Trophoblast cell (in vitro differentiated cells and primary cell): ENCODE data around the gene FRMPD4.
"Not testable (repeated sequence)": the region's sequence is repeated elsewhere in the genome, so short reads cannot be mapped to it uniquely, and the experiment has no call there.

Experiments used
- DNase-seq, 2 donors: peaks; one replicate each; pipeline ENCODE4 v3.0.0-alpha.2; 2016
- H2AFZ ChIP-seq: 2 replicates; pipeline ENCODE4 v1.6.1; 2013; ENCODE audit warnings: low read length, moderate library complexity, mild to moderate bottlenecking; ENCODE audit not compliant: insufficient read depth, poor library complexity
- H2AK5ac ChIP-seq: 2 replicates; pipeline ENCODE4 v1.6.1; 2013; ENCODE audit warnings: mild to moderate bottlenecking, low read length
- H2BK120ac ChIP-seq: 2 replicates; pipeline ENCODE4 v1.6.1; 2013; ENCODE audit warnings: low read length, mild to moderate bottlenecking, moderate library complexity; ENCODE audit not compliant: insufficient read depth, poor library complexity
- H2BK12ac ChIP-seq: 2 replicates; pipeline ENCODE4 v1.6.1; 2013; ENCODE audit warnings: mild to moderate bottlenecking, low read length, moderate library complexity
- H2BK5ac ChIP-seq: 2 replicates; pipeline ENCODE4 v1.6.1; 2013; ENCODE audit warnings: low read length, low read depth, moderate library complexity, mild to moderate bottlenecking; ENCODE audit not compliant: poor library complexity
- H3K14ac ChIP-seq: 2 replicates; pipeline ENCODE4 v1.6.1; 2013; ENCODE audit warnings: mild to moderate bottlenecking, low read length
- H3K18ac ChIP-seq: 2 replicates; pipeline ENCODE4 v1.6.1; 2013; ENCODE audit warnings: mild to moderate bottlenecking, low read length
- H3K23ac ChIP-seq: 2 replicates; pipeline ENCODE4 v1.6.1; 2013; ENCODE audit warnings: low read length
- H3K27ac ChIP-seq: 2 replicates; pipeline ENCODE4 v1.5.1; 2013; ENCODE audit warnings: low read depth, mild to moderate bottlenecking, inconsistent platforms, low read length, moderate library complexity
- H3K27me3 ChIP-seq: 2 replicates; pipeline ENCODE4 v1.6.1; 2013; ENCODE audit warnings: inconsistent platforms, mild to moderate bottlenecking, low read length, moderate library complexity; ENCODE audit not compliant: insufficient read depth
- H3K36me3 ChIP-seq, 2 experiments: 1 replicate in 1 of 2; 2 replicates in 1 of 2; pipeline ENCODE4 v1.6.1; 2013; ENCODE audit warnings: low read length in 2 of 2, mild to moderate bottlenecking in 2 of 2, moderate library complexity in 1 of 2; ENCODE audit not compliant: insufficient read depth in 2 of 2, control insufficient read depth in 1 of 2
- H3K4ac ChIP-seq: 2 replicates; pipeline ENCODE4 v1.6.1; 2013; ENCODE audit warnings: low read depth, mild to moderate bottlenecking, low read length, moderate library complexity
- H3K4me1 ChIP-seq, 2 experiments: 1 replicate in 1 of 2; 2 replicates in 1 of 2; pipeline ENCODE4 v1.6.1; 2013; ENCODE audit warnings: low read length in 2 of 2, mild to moderate bottlenecking in 2 of 2, moderate library complexity in 1 of 2; ENCODE audit not compliant: insufficient read depth in 2 of 2, control insufficient read depth in 1 of 2
- H3K4me2 ChIP-seq: 2 replicates; pipeline ENCODE4 v1.6.1; 2013; ENCODE audit warnings: inconsistent platforms, mild to moderate bottlenecking, low read length, moderate library complexity
- H3K4me3 ChIP-seq: 2 replicates; pipeline ENCODE4 v1.5.1; 2013; ENCODE audit warnings: mild to moderate bottlenecking, low read depth, low read length, inconsistent platforms
- H3K79me1 ChIP-seq: one replicate; pipeline ENCODE4 v1.6.1; 2013; ENCODE audit warnings: low read length
- H3K79me2 ChIP-seq: 2 replicates; pipeline ENCODE4 v1.6.1; 2013; ENCODE audit warnings: low read length, mild to moderate bottlenecking; ENCODE audit not compliant: control insufficient read depth, insufficient read depth, poor library complexity
- H3K9ac ChIP-seq: 2 replicates; pipeline ENCODE4 v1.6.1; 2013; ENCODE audit warnings: mild to moderate bottlenecking, low read length
- H3K9me3 ChIP-seq: 2 replicates; pipeline ENCODE4 v1.6.1; 2013; ENCODE audit warnings: low read depth, mild to moderate bottlenecking, control low read depth, inconsistent platforms, low read length; ENCODE audit not compliant: insufficient read depth
- H4K12ac ChIP-seq: 2 replicates; pipeline ENCODE4 v1.6.1; 2013; ENCODE audit warnings: low read depth, mild to moderate bottlenecking, low read length, moderate library complexity
- H4K8ac ChIP-seq: 2 replicates; pipeline ENCODE4 v1.6.1; 2013; ENCODE audit warnings: low read depth, mild to moderate bottlenecking, low read length, moderate library complexity
- H4K91ac ChIP-seq: one replicate; pipeline ENCODE4 v1.6.1; 2013; ENCODE audit warnings: low read depth, mild to moderate bottlenecking, low read length, moderate library complexity
- WGBS: extraction: QIAGEN DNeasy Blood & Tissue Kit; methylation state at CpG from one replicate; pipeline ENCODE4 v1.1.7; 2013; ENCODE audit warnings: missing lambda C conversion rate; ENCODE audit not compliant: insufficient read length, insufficient coverage; ENCODE audit errors: extremely low coverage; 5-methylcytosine and 5-hydroxymethylcytosine counted together

The FRMPD4 gene

GRCh38 chrX:12497832-12498591 is 359.7 kb downstream of the FRMPD4 start:
- Histone ChIP-seq H2BK5ac (no peak overlapping the region), H3K36me3 (no peaks in the 10 kb centered on the region), H3K79me1 (no peaks in the 10 kb centered on the region), H3K18ac (no peak overlapping the region), H3K4ac (no peak overlapping the region), H3K4me3 (no peak overlapping the region), H4K12ac (no peak overlapping the region), H3K9me3 (no peaks in the 10 kb centered on the region), H3K9ac (no peak overlapping the region), H4K91ac (no peak overlapping the region), H3K27ac (no peak overlapping the region), H2AK5ac (no peak overlapping the region), H4K8ac (no peak overlapping the region), H3K27me3 (no peaks in the 10 kb centered on the region), H3K23ac (no peak overlapping the region), H2BK12ac (no peak overlapping the region), H3K79me2 (no peaks in the 10 kb centered on the region), H3K4me1 (no peaks in the 10 kb centered on the region), H3K14ac (no peak overlapping the region), H3K4me2 (no peak overlapping the region), H2AFZ (no peak overlapping the region), H2BK120ac (no peak overlapping the region)
- DNase-seq = no peak
- WGBS = no CpG with 5 or more reads among the region's 8 CpGs

- Histone ChIP-seq H3K27me3 (no peaks in the 10 kb centered on the region), H3K27ac (no peak overlapping the region), H3K9me3 (no peaks in the 10 kb centered on the region), H4K91ac (no peak overlapping the region), H3K4ac (no peak overlapping the region), H4K8ac (no peak overlapping the region), H3K4me1 (no peaks in the 10 kb centered on the region), H3K4me3 (no peak overlapping the region), H3K36me3 (no peaks in the 10 kb centered on the region), H3K79me1 (no peaks in the 10 kb centered on the region), H3K79me2 (no peaks in the 10 kb centered on the region), H2BK120ac (no peak overlapping the region), H2AFZ (no peak overlapping the region), H2BK12ac (no peak overlapping the region), H3K14ac (no peak overlapping the region), H4K12ac (no peak overlapping the region), H3K23ac (no peak overlapping the region), H3K4me2 (no peak overlapping the region), H3K18ac (no peak overlapping the region), H2BK5ac (no peak overlapping the region), H2AK5ac (no peak overlapping the region), H3K9ac (no peak overlapping the region)
- no peak for DNase-seq
- WGBS = no CpG with 5 or more reads among the region's 3 CpGs
Observed at GRCh38 chrX:12505127-12505526, 366.9 kb downstream of the FRMPD4 start.

GRCh38 chrX:12515384-12515783 is 377.1 kb downstream of the FRMPD4 start:
- no CpG with 5 or more reads among the region's 2 CpGs for WGBS
- H3K36me3 ChIP-seq, H3K4me2 ChIP-seq, H3K9me3 ChIP-seq, H3K9ac ChIP-seq, H3K14ac ChIP-seq, H3K23ac ChIP-seq, H2BK12ac ChIP-seq, H4K12ac ChIP-seq, H3K18ac ChIP-seq, H2BK5ac ChIP-seq, H2AK5ac ChIP-seq, H3K27me3 ChIP-seq, H4K91ac ChIP-seq, H4K8ac ChIP-seq, H3K4ac ChIP-seq, DNase-seq, H3K79me1 ChIP-seq, H3K4me3 ChIP-seq, H2AFZ ChIP-seq, H2BK120ac ChIP-seq, H3K27ac ChIP-seq, H3K79me2 ChIP-seq, H3K4me1 ChIP-seq: not testable (repeated sequence)

- H2AFZ ChIP-seq = no peak overlapping the region
- H2BK12ac ChIP-seq = no peak overlapping the region
- H2BK120ac ChIP-seq = no peak overlapping the region
- no peaks in the 10 kb centered on the region for H3K9me3 ChIP-seq
- no peak overlapping the region for H3K9ac ChIP-seq
- H3K4me1 ChIP-seq = no peaks in the 10 kb centered on the region
- no peak overlapping the region for H4K91ac ChIP-seq
- no peak overlapping the region for H2BK5ac ChIP-seq
- no peak overlapping the region for H2AK5ac ChIP-seq
- no peaks in the 10 kb centered on the region for H3K36me3 ChIP-seq
- no peak overlapping the region for H3K18ac ChIP-seq
- no peak overlapping the region for H3K14ac ChIP-seq
- H3K4me3 ChIP-seq = no peak overlapping the region
- H3K23ac ChIP-seq = no peak overlapping the region
- H3K4me2 ChIP-seq = no peak overlapping the region
- no peak overlapping the region for H4K12ac ChIP-seq
- no peaks in the 10 kb centered on the region for H3K79me2 ChIP-seq
- DNase-seq = no peak
- no peaks in the 10 kb centered on the region for H3K79me1 ChIP-seq
- no peak overlapping the region for H3K27ac ChIP-seq
- no peak overlapping the region for H4K8ac ChIP-seq
- H3K4ac ChIP-seq = no peak overlapping the region
- H3K27me3 ChIP-seq = no peaks in the 10 kb centered on the region
- no CpG with 5 or more reads among the region's 5 CpGs for WGBS
Observed at GRCh38 chrX:12526306-12526705, 388.0 kb downstream of the FRMPD4 start.
